Spleen (tissue), 11 donors: ENCODE results near the gene OTOG. TPM values are rescaled to one million over a fixed set of nuclear protein-coding genes. Genes with fewer than 3 reads are reported as not detected.

Source experiments
- DNase-seq: peaks from one replicate; pipeline ENCODE4 v3.0.0-alpha.2; 2020
- H3K27ac ChIP-seq, 8 donors: fragments of 200-600 bp; sonication (generic) in 7 of 8; 1 replicate in 4 of 8; 2 replicates in 4 of 8; pipeline versions ENCODE4 v1.5.0 to v1.8.0; 2016 to 2021; ENCODE audit warnings: inconsistent platforms in 4 of 8, mild to moderate bottlenecking in 4 of 8, moderate library complexity in 1 of 8
- H3K27me3 ChIP-seq, 7 donors: fragments of 200-600 bp; sonication (generic) in 6 of 7; replicated peaks in 1 of 7; 1 replicate in 4 of 7; 2 replicates in 3 of 7; pipeline versions ENCODE4 v1.5.0 to v1.8.0; 2016 to 2021; ENCODE audit warnings: inconsistent platforms in 3 of 7, mild to moderate bottlenecking in 1 of 7
- H3K36me3 ChIP-seq, 6 donors: fragments of 200-600 bp; sonication (generic) in 5 of 6; 1 replicate in 4 of 6; 2 replicates in 2 of 6; pipeline versions ENCODE4 v1.5.0 to v1.8.0; 2016 to 2021; ENCODE audit warnings: inconsistent platforms in 2 of 6
- H3K4me1 ChIP-seq, 6 donors: fragments of 200-600 bp; sonication (generic) in 5 of 6; 1 replicate in 3 of 6; 2 replicates in 3 of 6; pipeline versions ENCODE4 v1.5.0 to v1.8.0; 2016 to 2021; ENCODE audit warnings: inconsistent platforms in 3 of 6
- H3K4me3 ChIP-seq, 8 donors: fragments of 200-600 bp; sonication (generic) in 7 of 8; 1 replicate in 4 of 8; 2 replicates in 4 of 8; pipeline versions ENCODE4 v1.5.0 to v1.8.0; 2016 to 2021; ENCODE audit warnings: inconsistent platforms in 4 of 8, mild to moderate bottlenecking in 4 of 8, moderate library complexity in 2 of 8
- H3K9me3 ChIP-seq, 8 donors: fragments of 200-600 bp; sonication (generic) in 7 of 8; 1 replicate in 4 of 8; 2 replicates in 4 of 8; pipeline versions ENCODE4 v1.5.0 to v1.8.0; 2016 to 2021; ENCODE audit warnings: inconsistent platforms in 4 of 8
- POLR2A ChIP-seq, 3 donors: fragments of 450-650 bp; IDR thresholded peaks; one replicate each; pipeline ENCODE4 v1.5.1; 2017; ENCODE audit warnings: antibody characterized with exemption in 3 of 3, mild to moderate bottlenecking in 1 of 3
- POLR2AphosphoS5 ChIP-seq, 3 donors: sonication (generic); formaldehyde crosslinking; IDR thresholded peaks; one replicate each; pipeline ENCODE4 v1.5.1; 2017; ENCODE audit warnings: antibody characterized with exemption in 3 of 3
- WGBS, 5 donors: extraction: QIAGEN DNeasy Blood & Tissue Kit in 3 of 5; methylation state at CpG; one replicate each; pipeline versions ENCODE4 v1.1.5 to v1.1.7; 2013 to 2018; 5-methylcytosine and 5-hydroxymethylcytosine counted together
- intact Hi-C: fragments of 100-400 bp; cut with DNase I; formaldehyde crosslinking; loops from one replicate; pipeline ENCODE4 v1.15.0; 2023; ENCODE audit warnings: low total_unique reads
- polyA plus RNA-seq, 3 donors: library from polyadenylated mRNA; stranded (reverse); fragments of 200-250 nt; gene quantifications; one replicate each; pipeline ENCODE4 v1.2.1, GENCODE V29; 2013
- total RNA-seq, 7 donors: library from RNA; depleted of rRNA in 3 of 7; stranded (reverse); fragments of >200 nt in 3 of 7; fragmentation: NEBNext Ultra II Directional in 4 of 7; extraction: Animal tissue kit (Norgen Biotek cat#: 25700) in 4 of 7; gene quantifications; one replicate each; pipeline versions ENCODE4 v1.1.0 to v1.2.1, GENCODE V29; 2016 to 2021
- TF ChIP-seq, protein P1 (sequence below), 11 experiments: fragments of 200-600 bp in 7 of 11; fragments of 450-650 bp in 4 of 11; sonication (generic) in 4 of 11; IDR thresholded peaks in 8 of 11; conservative IDR thresholded peaks in 3 of 11; 1 replicate in 7 of 11; 2 replicates in 4 of 11; pipeline versions ENCODE4 v1.4.0 to v1.8.0; 2016 to 2021; ENCODE audit warnings: antibody characterized with exemption in 11 of 11, inconsistent platforms in 4 of 11, mild to moderate bottlenecking in 1 of 11
- donor health status: healthy with polysubstance abuse.
- donor health status: DM: no; HTN: no; CAD: no; lungs with moderate emphysema.
- donor health status: DM: no; HTN: no; CAD: no.
- donor health status: Bipolar disorder and iron deficiency.
- donor health status: healthy.
- donor health status: DM: no; HTN: no; CAD: no.
- donor health status: DM: yes; HTN: yes; CAD: no.

Gene OTOG
- total and polyA plus RNA-seq, 10 donors, result not detected

DNA sequence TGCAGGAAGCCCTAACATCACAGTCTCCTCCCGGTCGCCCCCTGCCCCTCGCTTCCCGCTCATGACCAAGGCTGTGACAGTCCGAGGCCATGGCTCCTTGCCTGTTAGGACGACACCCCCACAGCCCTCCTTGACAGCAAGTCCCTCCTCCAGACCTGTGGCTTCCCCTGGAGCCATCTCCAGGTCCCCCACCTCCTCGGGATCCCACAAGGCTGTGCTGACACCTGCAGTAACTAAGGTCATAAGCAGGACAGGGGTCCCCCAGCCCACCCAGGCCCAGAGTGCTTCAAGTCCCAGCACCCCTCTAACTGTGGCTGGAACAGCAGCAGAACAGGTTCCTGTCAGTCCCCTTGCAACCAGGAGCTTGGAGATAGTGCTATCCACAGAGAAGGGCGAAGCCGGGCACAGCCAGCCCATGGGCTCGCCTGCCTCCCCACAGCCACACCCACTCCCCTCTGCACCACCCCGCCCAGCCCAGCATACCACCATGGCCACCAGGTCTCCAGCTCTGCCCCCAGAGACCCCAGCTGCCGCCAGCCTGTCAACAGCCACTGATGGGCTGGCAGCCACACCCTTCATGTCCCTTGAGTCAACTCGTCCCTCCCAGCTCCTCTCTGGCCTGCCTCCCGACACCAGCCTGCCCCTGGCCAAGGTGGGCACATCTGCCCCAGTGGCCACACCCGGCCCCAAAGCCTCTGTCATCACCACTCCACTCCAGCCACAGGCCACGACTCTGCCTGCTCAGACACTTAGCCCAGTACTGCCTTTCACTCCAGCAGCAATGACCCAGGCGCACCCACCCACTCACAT is 63.2 kb downstream of the OTOG start:
- intact Hi-C loops, result no loop called here
- H3K4me1 ChIP-seq, result no peaks in the 10 kb centered on the region
- no peak for DNase-seq
- H3K4me3 ChIP-seq, result no peak overlapping the region
- no peaks in the 10 kb centered on the region for H3K9me3 ChIP-seq
- no peak overlapping the region for H3K27ac ChIP-seq
- H3K27me3 ChIP-seq, result peaks cover 0 to 34% (median 0%) of the 10 kb centered on the region in 7 donors
- TF ChIP-seq, protein P1, sequence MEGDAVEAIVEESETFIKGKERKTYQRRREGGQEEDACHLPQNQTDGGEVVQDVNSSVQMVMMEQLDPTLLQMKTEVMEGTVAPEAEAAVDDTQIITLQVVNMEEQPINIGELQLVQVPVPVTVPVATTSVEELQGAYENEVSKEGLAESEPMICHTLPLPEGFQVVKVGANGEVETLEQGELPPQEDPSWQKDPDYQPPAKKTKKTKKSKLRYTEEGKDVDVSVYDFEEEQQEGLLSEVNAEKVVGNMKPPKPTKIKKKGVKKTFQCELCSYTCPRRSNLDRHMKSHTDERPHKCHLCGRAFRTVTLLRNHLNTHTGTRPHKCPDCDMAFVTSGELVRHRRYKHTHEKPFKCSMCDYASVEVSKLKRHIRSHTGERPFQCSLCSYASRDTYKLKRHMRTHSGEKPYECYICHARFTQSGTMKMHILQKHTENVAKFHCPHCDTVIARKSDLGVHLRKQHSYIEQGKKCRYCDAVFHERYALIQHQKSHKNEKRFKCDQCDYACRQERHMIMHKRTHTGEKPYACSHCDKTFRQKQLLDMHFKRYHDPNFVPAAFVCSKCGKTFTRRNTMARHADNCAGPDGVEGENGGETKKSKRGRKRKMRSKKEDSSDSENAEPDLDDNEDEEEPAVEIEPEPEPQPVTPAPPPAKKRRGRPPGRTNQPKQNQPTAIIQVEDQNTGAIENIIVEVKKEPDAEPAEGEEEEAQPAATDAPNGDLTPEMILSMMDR (IDR thresholded peaks at IDR 0.05 in 8 of 11, conservative IDR thresholded peaks at IDR 0.05 in 3 of 11), result no peak
- WGBS, 5 donors, result 71 to 86% (median 79%) methylated on average over 16 to 17 of the region's 17 CpGs
- no peaks in the 10 kb centered on the region for H3K36me3 ChIP-seq

DNA sequence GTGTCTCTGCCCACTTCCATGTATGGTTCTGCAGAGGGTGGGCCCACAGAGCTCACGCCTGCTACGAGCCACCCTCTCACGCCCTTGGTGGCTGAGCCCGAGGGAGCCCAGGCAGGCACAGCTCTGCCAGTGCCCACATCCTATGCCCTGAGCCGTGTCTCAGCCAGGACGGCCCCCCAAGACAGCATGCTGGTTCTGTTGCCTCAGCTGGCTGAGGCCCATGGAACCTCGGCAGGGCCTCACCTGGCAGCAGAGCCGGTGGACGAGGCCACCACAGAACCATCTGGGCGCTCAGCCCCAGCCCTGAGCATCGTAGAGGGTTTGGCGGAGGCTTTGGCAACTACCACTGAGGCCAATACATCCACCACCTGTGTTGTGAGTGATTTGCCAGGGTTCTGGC is 64.0 kb downstream of the OTOG start:
- H3K9me3 ChIP-seq, result no peaks in the 10 kb centered on the region
- no peak overlapping the region for H3K4me3 ChIP-seq
- TF ChIP-seq POLR2A (IDR thresholded peaks at IDR 0.05) (no peak), POLR2AphosphoS5 (IDR thresholded peaks at IDR 0.05) (no peak)
- TF ChIP-seq, protein P1 (IDR thresholded peaks at IDR 0.05 in 8 of 11, conservative IDR thresholded peaks at IDR 0.05 in 3 of 11), result no peak
- peaks cover 0 to 34% (median 0%) of the 10 kb centered on the region in 7 donors for H3K27me3 ChIP-seq
- no peaks in the 10 kb centered on the region for H3K4me1 ChIP-seq
- H3K27ac ChIP-seq, result no peak overlapping the region
- no peaks in the 10 kb centered on the region for H3K36me3 ChIP-seq
- intact Hi-C loops, result no loop called here
- WGBS, 5 donors, result 80 to 100% (median 84%) methylated on average over 2 to 12 of the region's 12 CpGs
- DNase-seq, result no peak

DNA sequence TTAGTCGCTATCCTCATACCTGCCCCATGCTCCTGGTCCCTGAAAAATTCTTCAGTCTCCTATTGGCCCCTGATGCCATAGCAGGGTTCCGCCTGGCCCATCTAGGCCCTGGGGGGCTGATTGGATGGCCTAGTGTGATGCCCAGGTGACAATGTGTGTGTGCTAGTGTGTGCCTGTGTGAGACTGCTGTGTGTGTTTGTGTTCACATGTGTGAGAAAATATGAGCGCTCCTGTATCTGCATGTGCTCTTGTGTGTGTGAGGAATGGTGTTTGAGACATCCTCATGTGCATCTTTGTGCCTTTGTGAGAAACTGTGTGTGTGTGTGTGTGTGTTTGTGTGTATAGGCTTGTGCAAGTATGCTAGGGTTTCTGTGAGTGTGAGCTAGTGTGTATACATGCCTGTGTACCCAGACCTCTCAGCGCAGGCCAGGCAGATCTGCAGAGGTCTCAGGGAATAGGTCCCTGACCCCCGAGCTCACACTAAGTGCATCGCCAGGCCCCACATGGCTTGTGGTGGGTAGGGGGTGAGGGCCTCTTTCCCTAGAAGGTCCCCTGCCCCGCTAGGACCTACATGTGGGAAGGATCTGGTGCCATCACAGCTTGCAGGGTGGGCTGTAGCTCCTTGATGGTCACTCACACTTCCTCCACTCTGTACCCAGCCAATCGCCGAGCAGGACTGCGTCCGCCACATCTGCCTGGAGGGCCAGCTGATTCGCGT is 64.6 kb downstream of the OTOG start:
- 86 to 95% (median 89%) methylated on average over 5 to 13 of the region's 13 CpGs for WGBS, 5 donors
- no peak for DNase-seq
- TF ChIP-seq POLR2A (IDR thresholded peaks at IDR 0.05) (no peak), POLR2AphosphoS5 (IDR thresholded peaks at IDR 0.05) (no peak)
- TF ChIP-seq, protein P1 (IDR thresholded peaks at IDR 0.05 in 8 of 11, conservative IDR thresholded peaks at IDR 0.05 in 3 of 11), result no peak
- Histone ChIP-seq H3K36me3 (no peaks in the 10 kb centered on the region), H3K4me1 (no peaks in the 10 kb centered on the region), H3K27me3 (peaks cover 0 to 34% (median 2%) of the 10 kb centered on the region in 7 donors), H3K27ac (no peak overlapping the region), H3K9me3 (no peaks in the 10 kb centered on the region), H3K4me3 (no peak overlapping the region)
- intact Hi-C loops, result no loop called here
